HL-60 (cell line): ENCODE measurements around the gene DERA.

Source experiments
- DNase-seq, 2 experiments: peaks; one replicate each; pipeline ENCODE4 v3.0.0-alpha.2; 2010 to 2020; ENCODE audit warnings: low read depth in 1 of 2, low spot score in 1 of 2
- H3K27ac ChIP-seq: fragments of 250-450 bp; sonication (Bioruptor Pico); replicated peaks from 2 replicates; pipeline ENCODE4 v1.5.1; 2020; ENCODE audit warnings: mild to moderate bottlenecking, moderate library complexity
- H3K27me3 ChIP-seq: fragments of 250-450 bp; sonication (Bioruptor Pico); 2 replicates; pipeline ENCODE4 v1.5.1; 2021; ENCODE audit warnings: mild to moderate bottlenecking, moderate library complexity; ENCODE audit not compliant: insufficient read depth, poor library complexity, severe bottlenecking
- H3K4me3 ChIP-seq: replicated peaks from 2 replicates; pipeline ENCODE4 v1.5.1; 2011; ENCODE audit warnings: mild to moderate bottlenecking, control low read depth, low read length; ENCODE audit not compliant: insufficient read depth
- CTCF ChIP-seq: IDR thresholded peaks from one replicate; pipeline ENCODE4 v1.5.1; 2011; ENCODE audit warnings: low read length, control low read depth, inconsistent platforms; ENCODE audit not compliant: insufficient read depth
- GABPA ChIP-seq: IDR thresholded peaks from 2 replicates; pipeline ENCODE4 v1.6.1; 2012; ENCODE audit warnings: low read depth
- POLR2AphosphoS5 ChIP-seq: IDR thresholded peaks from 2 replicates; pipeline ENCODE4 v1.6.1; 2012; ENCODE audit warnings: low read depth
- SPI1 ChIP-seq: IDR thresholded peaks from 2 replicates; pipeline ENCODE4 v1.6.1; 2012; ENCODE audit warnings: low read depth, mild to moderate bottlenecking, borderline replicate concordance
- TF ChIP-seq, protein P1 (sequence below): IDR thresholded peaks from 2 replicates; pipeline ENCODE4 v1.6.1; 2012; ENCODE audit warnings: low read depth; ENCODE audit not compliant: insufficient replicate concordance

DERA gene

GRCh38 chr12:15982921-15983320 is 71.8 kb downstream of the DERA start:
- no peak for TF ChIP-seq GABPA
- TF ChIP-seq SPI1 = no peak
- TF ChIP-seq CTCF = no peak
- TF ChIP-seq, protein P1, sequence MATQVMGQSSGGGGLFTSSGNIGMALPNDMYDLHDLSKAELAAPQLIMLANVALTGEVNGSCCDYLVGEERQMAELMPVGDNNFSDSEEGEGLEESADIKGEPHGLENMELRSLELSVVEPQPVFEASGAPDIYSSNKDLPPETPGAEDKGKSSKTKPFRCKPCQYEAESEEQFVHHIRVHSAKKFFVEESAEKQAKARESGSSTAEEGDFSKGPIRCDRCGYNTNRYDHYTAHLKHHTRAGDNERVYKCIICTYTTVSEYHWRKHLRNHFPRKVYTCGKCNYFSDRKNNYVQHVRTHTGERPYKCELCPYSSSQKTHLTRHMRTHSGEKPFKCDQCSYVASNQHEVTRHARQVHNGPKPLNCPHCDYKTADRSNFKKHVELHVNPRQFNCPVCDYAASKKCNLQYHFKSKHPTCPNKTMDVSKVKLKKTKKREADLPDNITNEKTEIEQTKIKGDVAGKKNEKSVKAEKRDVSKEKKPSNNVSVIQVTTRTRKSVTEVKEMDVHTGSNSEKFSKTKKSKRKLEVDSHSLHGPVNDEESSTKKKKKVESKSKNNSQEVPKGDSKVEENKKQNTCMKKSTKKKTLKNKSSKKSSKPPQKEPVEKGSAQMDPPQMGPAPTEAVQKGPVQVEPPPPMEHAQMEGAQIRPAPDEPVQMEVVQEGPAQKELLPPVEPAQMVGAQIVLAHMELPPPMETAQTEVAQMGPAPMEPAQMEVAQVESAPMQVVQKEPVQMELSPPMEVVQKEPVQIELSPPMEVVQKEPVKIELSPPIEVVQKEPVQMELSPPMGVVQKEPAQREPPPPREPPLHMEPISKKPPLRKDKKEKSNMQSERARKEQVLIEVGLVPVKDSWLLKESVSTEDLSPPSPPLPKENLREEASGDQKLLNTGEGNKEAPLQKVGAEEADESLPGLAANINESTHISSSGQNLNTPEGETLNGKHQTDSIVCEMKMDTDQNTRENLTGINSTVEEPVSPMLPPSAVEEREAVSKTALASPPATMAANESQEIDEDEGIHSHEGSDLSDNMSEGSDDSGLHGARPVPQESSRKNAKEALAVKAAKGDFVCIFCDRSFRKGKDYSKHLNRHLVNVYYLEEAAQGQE = no peak
- TF ChIP-seq POLR2AphosphoS5 = no peak
- H3K27ac ChIP-seq = no peak overlapping the region

GRCh38 chr12:15984097-15984800 is 73.1 kb downstream of the DERA start:
- no peaks in the 10 kb centered on the region for H3K27me3 ChIP-seq
- H3K27ac ChIP-seq = no peak overlapping the region
- TF ChIP-seq CTCF (no peak), GABPA (no peak), POLR2AphosphoS5 (no peak), SPI1 (no peak)
- TF ChIP-seq, protein P1 = no peak
- no peak overlapping the region for H3K4me3 ChIP-seq
- no peak for DNase-seq

More at GRCh38 chr12:15982921-15983320, 71.8 kb downstream of the DERA start:
- no peak for DNase-seq
- no peaks in the 10 kb centered on the region for H3K27me3 ChIP-seq
- no peak overlapping the region for H3K4me3 ChIP-seq

- Histone ChIP-seq H3K27ac (no peak overlapping the region), H3K27me3 (no peaks in the 10 kb centered on the region), H3K4me3 (no peak overlapping the region)
- TF ChIP-seq, protein P1 = no peak
- TF ChIP-seq SPI1 (no peak), GABPA (no peak), POLR2AphosphoS5 (no peak), CTCF (no peak)
- DNase-seq = no peak
Observed at GRCh38 chr12:15984963-15985362, 73.8 kb downstream of the DERA start.
